ENCODE data around the gene EXOC4. TPM values are rescaled to one million over a fixed set of nuclear protein-coding genes. Genes with fewer than 3 reads are reported as not detected.

EXOC4 gene
- total RNA-seq, 1 experiment from 2014 or later = 91.9 TPM

DNA sequence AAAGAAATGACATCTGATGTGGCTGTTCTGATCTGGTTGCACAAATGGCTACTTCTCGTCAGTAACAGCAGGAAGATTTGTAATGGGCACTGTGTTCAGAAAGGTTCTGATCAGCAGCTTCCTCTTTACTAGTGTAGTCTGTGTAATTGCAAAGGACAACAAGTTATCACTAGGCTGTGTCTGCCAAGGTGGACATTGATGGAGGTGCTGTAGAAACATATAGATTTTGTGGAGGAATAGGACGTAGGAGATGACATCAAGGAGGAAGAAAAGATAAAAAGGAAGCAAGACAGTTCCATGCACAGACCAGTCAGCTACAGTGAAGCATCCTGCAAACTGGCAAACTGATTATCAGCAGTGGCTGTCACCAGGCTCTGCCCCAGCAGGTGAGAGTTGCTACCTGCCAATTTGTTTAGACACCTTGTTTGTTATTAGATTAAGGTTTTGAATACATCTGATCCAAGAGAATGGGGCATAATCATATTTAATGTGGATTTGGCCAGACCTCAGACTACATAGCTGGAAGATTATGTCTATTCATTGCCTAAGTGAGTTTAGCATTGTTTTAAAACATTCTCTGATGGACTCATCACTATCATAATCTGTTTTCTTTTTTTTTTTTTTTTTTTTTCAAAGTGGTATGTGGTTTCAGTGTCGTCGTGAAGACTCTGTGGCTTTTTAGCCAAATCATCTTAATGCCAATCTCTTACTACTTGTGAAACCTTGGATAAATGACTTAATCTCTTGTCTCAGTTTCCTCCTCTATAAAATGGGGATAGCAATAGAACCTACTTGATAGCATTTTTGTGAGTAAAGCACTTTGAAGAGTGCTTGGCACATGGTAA, 456.4 kb downstream of the EXOC4 start:
- H3K27ac Mint-ChIP-seq (ENCODE audit: unreplicated experiment) = no peak overlapping the region
- no peaks in the 10 kb centered on the region for H3K9me3 Mint-ChIP-seq (ENCODE audit: low read depth, unreplicated experiment)
- TF ChIP-seq, protein P1, sequence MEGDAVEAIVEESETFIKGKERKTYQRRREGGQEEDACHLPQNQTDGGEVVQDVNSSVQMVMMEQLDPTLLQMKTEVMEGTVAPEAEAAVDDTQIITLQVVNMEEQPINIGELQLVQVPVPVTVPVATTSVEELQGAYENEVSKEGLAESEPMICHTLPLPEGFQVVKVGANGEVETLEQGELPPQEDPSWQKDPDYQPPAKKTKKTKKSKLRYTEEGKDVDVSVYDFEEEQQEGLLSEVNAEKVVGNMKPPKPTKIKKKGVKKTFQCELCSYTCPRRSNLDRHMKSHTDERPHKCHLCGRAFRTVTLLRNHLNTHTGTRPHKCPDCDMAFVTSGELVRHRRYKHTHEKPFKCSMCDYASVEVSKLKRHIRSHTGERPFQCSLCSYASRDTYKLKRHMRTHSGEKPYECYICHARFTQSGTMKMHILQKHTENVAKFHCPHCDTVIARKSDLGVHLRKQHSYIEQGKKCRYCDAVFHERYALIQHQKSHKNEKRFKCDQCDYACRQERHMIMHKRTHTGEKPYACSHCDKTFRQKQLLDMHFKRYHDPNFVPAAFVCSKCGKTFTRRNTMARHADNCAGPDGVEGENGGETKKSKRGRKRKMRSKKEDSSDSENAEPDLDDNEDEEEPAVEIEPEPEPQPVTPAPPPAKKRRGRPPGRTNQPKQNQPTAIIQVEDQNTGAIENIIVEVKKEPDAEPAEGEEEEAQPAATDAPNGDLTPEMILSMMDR (IDR thresholded peaks at IDR 0.05; ENCODE audit: unreplicated experiment) = no peak
- CTCF ChIA-PET = interaction anchor here (0.7 kb wide), 1 partner anchor 20 kb away, joined by 4 read pairs; no protein-coding TSS in a partner anchor
- DNase-seq = no peak
- BruUV-seq (replicated peaks) = no TSS peak
- H3K4me1 Mint-ChIP-seq (ENCODE audit: low read depth, unreplicated experiment) = no peaks in the 10 kb centered on the region
- intact Hi-C loops (cut with micrococcal nuclease; ENCODE audit: unreplicated experiment) = no loop called here
- no peaks in the 10 kb centered on the region for H3K36me3 Mint-ChIP-seq (ENCODE audit: insufficient read depth, unreplicated experiment)
- H3K27me3 Mint-ChIP-seq (ENCODE audit: unreplicated experiment) = no peaks in the 10 kb centered on the region
- no peak overlapping the region for H3K4me3 Mint-ChIP-seq (ENCODE audit: low read depth, unreplicated experiment)

DNA sequence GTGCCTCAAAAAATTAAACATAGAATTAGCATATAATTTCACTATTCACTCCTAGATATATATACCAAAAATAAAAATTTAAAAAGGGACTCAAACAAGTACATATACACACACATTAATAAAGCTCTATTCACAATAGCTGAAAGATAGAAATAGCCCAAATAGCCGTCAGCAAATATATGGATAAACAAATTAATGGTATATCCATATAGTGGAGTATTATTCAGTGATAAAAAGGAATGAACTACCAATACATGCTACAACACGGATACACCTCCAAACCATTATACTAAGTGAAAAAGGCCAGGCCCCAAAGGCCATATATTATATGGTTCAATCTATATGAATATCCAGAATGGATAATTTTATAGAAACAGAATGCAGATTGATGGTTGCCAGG, 459.7 kb downstream of the EXOC4 start:
- H3K4me3 Mint-ChIP-seq (ENCODE audit: low read depth, unreplicated experiment) = no peak overlapping the region
- H3K27ac Mint-ChIP-seq (ENCODE audit: unreplicated experiment) = no peak overlapping the region
- no peaks in the 10 kb centered on the region for H3K27me3 Mint-ChIP-seq (ENCODE audit: unreplicated experiment)
- BruUV-seq (replicated peaks) = no TSS peak
- H3K4me1 Mint-ChIP-seq (ENCODE audit: low read depth, unreplicated experiment) = no peaks in the 10 kb centered on the region
- no peaks in the 10 kb centered on the region for H3K9me3 Mint-ChIP-seq (ENCODE audit: low read depth, unreplicated experiment)
- CTCF ChIA-PET = no interaction called here
- TF ChIP-seq, protein P1 (IDR thresholded peaks at IDR 0.05; ENCODE audit: unreplicated experiment) = no peak
- H3K36me3 Mint-ChIP-seq (ENCODE audit: insufficient read depth, unreplicated experiment) = no peaks in the 10 kb centered on the region
- no peak for DNase-seq
- intact Hi-C loops (cut with micrococcal nuclease; ENCODE audit: unreplicated experiment) = no loop called here

DNA sequence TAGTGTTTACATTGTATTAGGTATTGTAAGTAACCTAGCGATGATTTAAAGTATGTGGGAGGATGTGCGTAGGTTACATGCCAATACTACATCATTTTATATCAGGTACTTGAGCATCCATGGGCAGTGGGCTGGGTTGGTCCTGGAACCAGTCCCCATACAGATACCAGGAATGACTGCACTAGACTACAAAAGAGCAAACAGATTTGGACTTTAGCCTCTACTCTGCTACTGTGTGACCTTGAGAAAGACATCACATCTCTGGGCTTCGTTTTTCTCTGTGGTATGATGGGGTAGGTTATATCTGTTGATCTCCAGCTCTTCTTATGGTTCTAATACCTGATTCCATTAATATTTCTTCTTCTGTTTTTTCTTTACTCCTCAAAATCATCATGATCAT, 461.8 kb downstream of the EXOC4 start:
- no TSS peak for BruUV-seq (replicated peaks)
- CTCF ChIA-PET = no interaction called here
- no peak overlapping the region for H3K4me3 Mint-ChIP-seq (ENCODE audit: low read depth, unreplicated experiment)

DNA sequence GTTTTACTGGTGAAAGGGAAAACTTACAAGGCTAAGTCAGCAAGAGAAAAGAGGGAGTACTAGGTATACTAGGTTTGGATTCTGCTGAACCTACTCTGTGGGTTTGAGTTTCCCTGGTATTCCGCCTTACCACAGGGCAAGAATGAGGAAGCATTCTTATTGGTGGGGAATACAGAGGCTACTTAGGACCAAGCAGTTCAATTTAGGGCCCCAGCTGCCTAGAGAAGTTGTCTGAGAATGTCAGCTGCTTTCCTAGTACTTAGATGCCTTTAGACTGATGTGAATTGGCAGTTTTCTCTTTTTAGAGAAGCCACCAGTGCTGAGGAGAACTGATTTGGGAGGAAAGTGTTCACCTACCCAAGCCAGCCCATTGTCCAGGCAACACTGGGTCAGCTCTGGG, 465.3 kb downstream of the EXOC4 start:
- Mint-ChIP-seq H3K4me1 (ENCODE audit: low read depth, unreplicated experiment) (no peaks in the 10 kb centered on the region), H3K9me3 (ENCODE audit: low read depth, unreplicated experiment) (no peaks in the 10 kb centered on the region), H3K4me3 (ENCODE audit: low read depth, unreplicated experiment) (no peak overlapping the region), H3K36me3 (ENCODE audit: insufficient read depth, unreplicated experiment) (no peaks in the 10 kb centered on the region), H3K27ac (ENCODE audit: unreplicated experiment) (no peak overlapping the region), H3K27me3 (ENCODE audit: unreplicated experiment) (no peaks in the 10 kb centered on the region)
- BruUV-seq (replicated peaks) = no TSS peak
- no peak for DNase-seq
- intact Hi-C loops (cut with micrococcal nuclease; ENCODE audit: unreplicated experiment) = no loop called here
- TF ChIP-seq, protein P1 (IDR thresholded peaks at IDR 0.05; ENCODE audit: unreplicated experiment) = no peak
- CTCF ChIA-PET = no interaction called here

More for the DNA sequence above, 461.8 kb downstream of the EXOC4 start:
- no peaks in the 10 kb centered on the region for H3K36me3 Mint-ChIP-seq (ENCODE audit: insufficient read depth, unreplicated experiment)
- TF ChIP-seq, protein P1 (IDR thresholded peaks at IDR 0.05; ENCODE audit: unreplicated experiment) = no peak
- H3K27me3 Mint-ChIP-seq (ENCODE audit: unreplicated experiment) = no peaks in the 10 kb centered on the region
- intact Hi-C loops (cut with micrococcal nuclease; ENCODE audit: unreplicated experiment) = no loop called here
- no peaks in the 10 kb centered on the region for H3K4me1 Mint-ChIP-seq (ENCODE audit: low read depth, unreplicated experiment)
- H3K27ac Mint-ChIP-seq (ENCODE audit: unreplicated experiment) = no peak overlapping the region
- DNase-seq = no peak
- H3K9me3 Mint-ChIP-seq (ENCODE audit: low read depth, unreplicated experiment) = no peaks in the 10 kb centered on the region

All from Calu3 (cell line).